Pancreas (tissue), 10 donors: ENCODE results near the gene TGOLN2. TPM values are rescaled to one million over a fixed set of nuclear protein-coding genes. Genes with fewer than 3 reads are reported as not detected.

ENCODE experiments used
- ATAC-seq, 4 donors: fragments of 200-7000 bp; cut with Tn5 transposase; one replicate each; pipeline versions ENCODE4 v1.8.0 to v1.9.1; 2020; ENCODE audit warnings: mild to moderate bottlenecking in 4 of 4, moderate library complexity in 4 of 4
- DNase-seq, 6 donors: peaks; one replicate each; pipeline ENCODE4 v3.0.0-alpha.2; 2020
- FAIRE-seq: peaks from 2 replicates; lab custom pipeline; 2012; peaks lifted over from hg19 to GRCh38; lab: Jason Lieb, UNC
- H3K27ac ChIP-seq, 4 donors: fragments of 200-600 bp; sonication (generic); 1 replicate in 3 of 4; 2 replicates in 1 of 4; pipeline versions ENCODE4 v1.5.0 to v1.8.0; 2020
- H3K27me3 ChIP-seq, 4 donors: fragments of 200-600 bp; one replicate each; pipeline ENCODE4 v1.8.0; 2021
- H3K36me3 ChIP-seq, 3 donors: fragments of 200-600 bp; sonication (generic) in 1 of 3; one replicate each; pipeline versions ENCODE4 v1.5.0 to v1.8.0; 2020 to 2021
- H3K4me1 ChIP-seq, 3 donors: fragments of 200-600 bp; one replicate each; pipeline ENCODE4 v1.8.0; 2021
- H3K4me3 ChIP-seq, 4 donors: fragments of 200-600 bp; sonication (generic) in 2 of 4; one replicate each; pipeline versions ENCODE4 v1.5.0 to v1.8.0; 2020 to 2021
- H3K9me3 ChIP-seq, 4 donors: fragments of 200-600 bp; one replicate each; pipeline ENCODE4 v1.8.0; 2021
- WGBS, 2 donors: extraction: QIAGEN DNeasy Blood & Tissue Kit; methylation state at CpG; one replicate each; pipeline ENCODE4 v1.1.7; 2013; 5-methylcytosine and 5-hydroxymethylcytosine counted together
- intact Hi-C, 3 donors: fragments of 100-400 bp; cut with DNase I; formaldehyde crosslinking; loops; one replicate each; pipeline versions ENCODE4 v1.11.1 to v1.14.2; 2022
- polyA plus RNA-seq, 2 donors: library from polyadenylated mRNA; stranded (reverse); fragments of 200-250 nt; gene quantifications; one replicate each; pipeline ENCODE4 v1.2.3, GENCODE V29; 2013
- total RNA-seq, 6 donors: library from RNA; stranded (reverse); fragmentation: NEBNext Ultra II Directional in 4 of 6; extraction: Animal tissue kit (Norgen Biotek cat#: 25700) in 4 of 6; gene quantifications; one replicate each; pipeline versions ENCODE4 v1.2.1 to v1.2.4, GENCODE V29; 2021 to 2023
- TF ChIP-seq, protein P1 (sequence below), 4 donors: fragments of 200-600 bp; sonication (generic) in 3 of 4; IDR thresholded peaks; one replicate each; pipeline versions ENCODE4 v1.5.0 to v1.8.0; 2021; ENCODE audit warnings: antibody characterized with exemption in 4 of 4
- donor health status: healthy with polysubstance abuse.
- donor health status: DM: no; HTN: no; CAD: no; lungs with moderate emphysema.
- donor health status: DM: no; HTN: no; CAD: no.
- donor health status: control.
- donor health status: control.
- donor health status: Bipolar disorder and iron deficiency.
- donor health status: DM: yes; HTN: yes; CAD: no.
- donor health status: DM: no; HTN: no; CAD: no.
- donor health status: DM: no; HTN: no; CAD: no.
- donor health status: DM: yes; HTN: yes; CAD: no.

The TGOLN2 gene
- total RNA-seq (10 to 100 TPM; 33.1 to 74.7 (median 43.1) TPM), polyA plus RNA-seq (10 to 100 TPM; 17.7 to 33.7 TPM)

DNA sequence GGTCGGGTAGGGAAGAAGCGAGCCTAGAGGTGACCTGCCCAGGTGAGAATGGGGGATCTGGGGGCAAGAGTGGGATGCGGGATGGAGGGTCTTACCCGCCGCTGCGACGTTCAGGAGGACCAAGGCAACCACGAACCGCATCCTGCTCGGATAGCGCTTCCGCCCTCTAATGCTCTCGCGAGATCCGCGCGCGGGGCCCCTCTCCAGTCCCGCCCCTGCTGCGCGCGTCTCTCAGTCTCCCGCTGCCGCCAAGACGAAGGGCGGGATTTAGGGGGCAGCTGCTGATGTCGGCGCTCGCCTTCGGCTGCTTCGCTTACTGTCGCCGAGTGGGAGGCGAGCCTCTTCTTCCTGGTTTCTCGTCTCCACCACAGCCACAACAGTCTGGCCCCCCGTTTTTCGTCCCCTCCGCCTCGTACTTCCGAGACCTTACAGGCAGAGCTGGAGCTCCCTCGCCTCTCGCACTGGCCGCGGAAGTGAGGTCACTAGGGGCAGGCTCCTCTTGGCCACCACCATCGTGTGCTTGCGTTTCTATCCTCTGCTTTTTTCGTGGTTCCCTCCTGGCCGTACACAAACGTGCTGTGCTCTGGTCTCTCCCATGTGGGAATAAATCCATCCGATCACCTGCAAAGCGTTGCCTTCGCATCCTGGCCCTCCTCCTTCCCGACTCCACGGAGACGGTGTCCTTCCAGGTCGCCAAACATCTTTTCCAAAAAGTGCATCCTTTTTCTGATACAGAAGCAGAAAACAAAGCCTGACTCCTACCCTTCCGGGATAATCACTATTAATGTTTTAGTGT, at the start of gene TGOLN2:
Gene TGOLN2, minus strand, starts transcription at position 168 of the 796 bp plus-strand sequence. Its CDS starts 27 bp downstream, at position 141.
- peaks cover 3 to 16% (median 5%) of the 10 kb centered on the region in 3 donors for H3K36me3 ChIP-seq
- H3K4me1 ChIP-seq: peaks cover 14 to 25% (median 20%) of the 10 kb centered on the region in 3 donors
- no peaks in the 10 kb centered on the region for H3K27me3 ChIP-seq
- WGBS, 2 donors: 0% methylated on average over 55 to 57 of the region's 57 CpGs
- no peaks in the 10 kb centered on the region for H3K9me3 ChIP-seq
- TF ChIP-seq, protein P1, sequence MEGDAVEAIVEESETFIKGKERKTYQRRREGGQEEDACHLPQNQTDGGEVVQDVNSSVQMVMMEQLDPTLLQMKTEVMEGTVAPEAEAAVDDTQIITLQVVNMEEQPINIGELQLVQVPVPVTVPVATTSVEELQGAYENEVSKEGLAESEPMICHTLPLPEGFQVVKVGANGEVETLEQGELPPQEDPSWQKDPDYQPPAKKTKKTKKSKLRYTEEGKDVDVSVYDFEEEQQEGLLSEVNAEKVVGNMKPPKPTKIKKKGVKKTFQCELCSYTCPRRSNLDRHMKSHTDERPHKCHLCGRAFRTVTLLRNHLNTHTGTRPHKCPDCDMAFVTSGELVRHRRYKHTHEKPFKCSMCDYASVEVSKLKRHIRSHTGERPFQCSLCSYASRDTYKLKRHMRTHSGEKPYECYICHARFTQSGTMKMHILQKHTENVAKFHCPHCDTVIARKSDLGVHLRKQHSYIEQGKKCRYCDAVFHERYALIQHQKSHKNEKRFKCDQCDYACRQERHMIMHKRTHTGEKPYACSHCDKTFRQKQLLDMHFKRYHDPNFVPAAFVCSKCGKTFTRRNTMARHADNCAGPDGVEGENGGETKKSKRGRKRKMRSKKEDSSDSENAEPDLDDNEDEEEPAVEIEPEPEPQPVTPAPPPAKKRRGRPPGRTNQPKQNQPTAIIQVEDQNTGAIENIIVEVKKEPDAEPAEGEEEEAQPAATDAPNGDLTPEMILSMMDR (IDR thresholded peaks at IDR 0.05): no peak
- H3K27ac ChIP-seq: peak within 1 kb of the TSS; percentile 91 to 98 (median 95)
- ATAC-seq: peak; percentile 94 to 97 (median 96)
- intact Hi-C loops: no loop called here
- FAIRE-seq: no peak
- H3K4me3 ChIP-seq: peak within 1 kb of the TSS; percentile 49 to 84 (median 60)
- peak; percentile 88 to 96 (median 94) for DNase-seq

DNA sequence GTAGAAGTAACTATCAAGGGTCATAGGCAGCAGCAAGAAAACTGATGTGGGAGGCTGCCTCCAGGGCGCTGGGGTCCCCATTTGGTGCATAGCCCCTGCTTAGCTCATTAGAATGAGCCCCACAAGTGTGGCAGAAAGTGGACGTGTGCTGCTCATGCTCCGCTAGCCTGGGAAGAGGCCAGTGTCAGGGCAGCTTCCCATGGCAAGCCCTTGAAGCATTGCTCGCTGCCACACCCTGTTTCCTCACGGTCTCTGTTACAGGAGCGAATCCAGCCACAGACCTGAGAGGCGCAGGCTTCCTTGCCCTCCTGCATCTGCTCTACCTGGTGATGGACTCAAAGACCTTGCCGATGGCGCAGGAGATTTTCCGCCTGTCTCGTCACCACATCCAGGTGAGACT, 49.3 kb upstream of the TGOLN2 start:
- ATAC-seq (no peak), FAIRE-seq (no peak), DNase-seq (no peak)
- 93 to 97% methylated on average over 11 of the region's 11 CpGs for WGBS, 2 donors
- Histone ChIP-seq H3K4me3 (no peak overlapping the region), H3K27ac (no peak overlapping the region), H3K9me3 (no peaks in the 10 kb centered on the region), H3K36me3 (peaks cover 0 to 21% (median 4%) of the 10 kb centered on the region in 3 donors), H3K27me3 (no peaks in the 10 kb centered on the region), H3K4me1 (no peaks in the 10 kb centered on the region)
- intact Hi-C loops: no loop called here
- TF ChIP-seq, protein P1 (IDR thresholded peaks at IDR 0.05): no peak

DNA sequence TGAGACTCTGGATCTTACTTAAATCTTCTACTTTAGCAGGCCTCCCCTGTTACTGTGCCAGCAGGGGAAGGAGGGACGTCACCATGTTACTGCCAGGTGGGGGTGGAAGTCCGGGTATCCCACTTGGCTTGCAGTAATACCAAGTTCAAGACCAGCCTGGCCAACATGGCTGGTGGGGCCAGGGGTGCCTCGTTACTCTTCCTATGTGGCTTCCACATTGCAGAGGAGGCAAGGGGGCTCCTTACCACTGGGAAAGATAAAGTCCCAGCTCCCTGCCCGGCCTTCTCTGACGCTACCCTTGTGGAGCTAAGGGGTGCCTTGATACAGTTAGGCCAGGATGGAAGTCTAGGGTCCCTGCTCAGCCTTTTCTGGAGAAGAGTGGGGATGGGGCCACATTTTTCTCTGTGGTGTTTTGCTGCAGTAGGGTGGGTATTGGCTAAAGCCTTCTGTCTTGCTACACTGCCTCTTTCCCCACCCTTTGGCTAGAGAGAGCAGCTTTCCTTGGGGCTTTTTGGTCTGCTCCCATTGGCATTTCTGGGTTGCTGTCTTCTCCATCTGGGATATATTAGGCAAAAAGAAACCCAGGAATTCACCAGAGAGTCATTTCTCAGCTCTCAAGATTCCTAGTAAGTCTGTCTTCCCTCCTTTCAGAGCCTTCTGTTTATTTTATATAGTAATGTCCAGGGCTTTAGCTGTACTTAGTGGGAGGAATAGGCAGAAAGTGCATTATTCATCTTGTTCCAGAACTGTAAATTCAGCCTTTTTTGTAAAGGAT, 48.7 kb upstream of the TGOLN2 start:
- no peak for DNase-seq
- Histone ChIP-seq H3K4me1 (no peaks in the 10 kb centered on the region), H3K36me3 (peaks cover 0 to 21% (median 4%) of the 10 kb centered on the region in 3 donors), H3K27me3 (no peaks in the 10 kb centered on the region), H3K9me3 (no peaks in the 10 kb centered on the region), H3K4me3 (no peak overlapping the region), H3K27ac (no peak overlapping the region)
- intact Hi-C loops: no loop called here
- FAIRE-seq: no peak
- no peak for ATAC-seq
- TF ChIP-seq, protein P1 (IDR thresholded peaks at IDR 0.05): no peak
- WGBS, 2 donors: 92 to 94% methylated on average over 5 of the region's 5 CpGs

DNA sequence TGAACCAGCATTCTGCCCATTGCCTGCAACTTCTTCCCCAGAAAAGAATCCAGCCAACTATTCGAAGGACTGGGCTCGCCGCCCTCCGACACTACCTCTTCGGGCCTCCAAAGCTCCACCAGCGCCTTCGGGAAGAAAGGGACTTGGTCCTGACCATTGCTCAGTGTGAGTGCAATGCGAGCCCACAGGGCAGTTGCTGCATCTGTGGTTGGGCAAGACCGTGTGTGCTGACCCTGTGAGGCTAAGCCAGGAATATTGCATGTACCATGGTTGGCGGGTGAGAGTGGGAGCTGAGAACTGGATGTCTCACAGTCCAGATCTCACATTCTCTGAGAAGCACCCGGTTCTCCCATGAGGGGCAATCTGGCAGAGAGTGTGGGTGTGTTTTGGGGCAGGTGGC, 43.3 kb upstream of the TGOLN2 start:
- H3K4me3 ChIP-seq: no peak overlapping the region
- intact Hi-C loops: no loop called here
- H3K36me3 ChIP-seq: no peaks in the 10 kb centered on the region
- no peaks in the 10 kb centered on the region for H3K27me3 ChIP-seq
- H3K9me3 ChIP-seq: no peaks in the 10 kb centered on the region
- WGBS, 2 donors: 95% methylated on average over 11 of the region's 11 CpGs
- no peaks in the 10 kb centered on the region for H3K4me1 ChIP-seq
- TF ChIP-seq, protein P1 (IDR thresholded peaks at IDR 0.05): no peak
- no peak overlapping the region for H3K27ac ChIP-seq
- no peak for DNase-seq
- peak in 1 of 4 donors; percentile 27 for ATAC-seq
- no peak for FAIRE-seq
